Measurements from ENCODE around the gene BTBD10.

DNA sequence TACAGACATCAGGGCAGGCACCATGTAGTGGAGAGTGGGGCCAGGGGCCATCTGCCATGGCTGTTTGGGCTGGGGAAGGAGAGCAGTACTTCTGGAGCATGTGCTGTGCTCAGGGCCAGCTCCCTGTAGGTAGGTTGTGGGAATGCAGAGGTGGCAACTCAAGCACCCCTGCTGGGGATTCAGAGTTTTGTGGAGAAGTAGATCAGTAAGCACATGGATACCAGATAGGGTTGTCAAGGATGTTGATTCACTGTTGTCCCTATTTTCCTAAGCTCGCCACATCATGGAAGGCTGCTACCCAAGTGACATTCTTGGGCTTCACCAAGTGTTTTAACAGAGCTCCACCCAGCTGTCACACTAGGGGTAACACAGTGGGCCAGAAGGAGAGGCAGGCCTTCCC is 118.2 kb downstream of the BTBD10 start:
- TF ChIP-seq, protein P1, sequence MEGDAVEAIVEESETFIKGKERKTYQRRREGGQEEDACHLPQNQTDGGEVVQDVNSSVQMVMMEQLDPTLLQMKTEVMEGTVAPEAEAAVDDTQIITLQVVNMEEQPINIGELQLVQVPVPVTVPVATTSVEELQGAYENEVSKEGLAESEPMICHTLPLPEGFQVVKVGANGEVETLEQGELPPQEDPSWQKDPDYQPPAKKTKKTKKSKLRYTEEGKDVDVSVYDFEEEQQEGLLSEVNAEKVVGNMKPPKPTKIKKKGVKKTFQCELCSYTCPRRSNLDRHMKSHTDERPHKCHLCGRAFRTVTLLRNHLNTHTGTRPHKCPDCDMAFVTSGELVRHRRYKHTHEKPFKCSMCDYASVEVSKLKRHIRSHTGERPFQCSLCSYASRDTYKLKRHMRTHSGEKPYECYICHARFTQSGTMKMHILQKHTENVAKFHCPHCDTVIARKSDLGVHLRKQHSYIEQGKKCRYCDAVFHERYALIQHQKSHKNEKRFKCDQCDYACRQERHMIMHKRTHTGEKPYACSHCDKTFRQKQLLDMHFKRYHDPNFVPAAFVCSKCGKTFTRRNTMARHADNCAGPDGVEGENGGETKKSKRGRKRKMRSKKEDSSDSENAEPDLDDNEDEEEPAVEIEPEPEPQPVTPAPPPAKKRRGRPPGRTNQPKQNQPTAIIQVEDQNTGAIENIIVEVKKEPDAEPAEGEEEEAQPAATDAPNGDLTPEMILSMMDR (conservative IDR thresholded peaks at IDR 0.05; ENCODE audit: low read length), result no peak
- no peak for TF ChIP-seq EZH2phosphoT487 (IDR thresholded peaks at IDR 0.05; ENCODE audit: borderline replicate concordance, low read depth, low read length)

Data from OCI-LY7 (cell line).